Hepatocyte (in vitro differentiated cells): ENCODE measurements around the gene EVI5L. TPM values are rescaled to one million over a fixed set of nuclear protein-coding genes. Genes with fewer than 3 reads are reported as not detected.

Source experiments
- DNase-seq: peaks from one replicate; pipeline ENCODE4 v3.0.0-alpha.2; 2016; ENCODE audit warnings: low spot score
- H2AFZ ChIP-seq: fragments of 200-600 bp; sonication (generic); 2 replicates; pipeline ENCODE4 v1.6.0; 2016; ENCODE audit warnings: antibody characterized with exemption, mild to moderate bottlenecking
- H3K27ac ChIP-seq: fragments of 200-600 bp; sonication (generic); 2 replicates; pipeline ENCODE4 v1.5.1; 2016; ENCODE audit warnings: mild to moderate bottlenecking
- H3K27me3 ChIP-seq: fragments of 200-600 bp; sonication (generic); 2 replicates; pipeline ENCODE4 v1.6.1; 2016
- H3K36me3 ChIP-seq: fragments of 200-600 bp; sonication (generic); replicated peaks from 2 replicates; pipeline ENCODE4 v1.5.1; 2016; ENCODE audit warnings: low read depth; ENCODE audit not compliant: insufficient read depth
- H3K4me1 ChIP-seq: fragments of 200-600 bp; sonication (generic); 2 replicates; pipeline ENCODE4 v1.5.1; 2016; ENCODE audit warnings: mild to moderate bottlenecking, moderate library complexity; ENCODE audit not compliant: insufficient read depth
- H3K4me2 ChIP-seq: fragments of 200-600 bp; sonication (generic); 2 replicates; pipeline ENCODE4 v1.6.0; 2016
- H3K4me3 ChIP-seq: fragments of 200-600 bp; sonication (generic); 2 replicates; pipeline ENCODE4 v1.5.1; 2016; ENCODE audit warnings: mild to moderate bottlenecking
- H3K79me2 ChIP-seq: fragments of 200-600 bp; sonication (generic); 2 replicates; pipeline ENCODE4 v1.6.0; 2017; ENCODE audit warnings: mild to moderate bottlenecking
- H3K9me2 ChIP-seq: fragments of 200-600 bp; sonication (generic); replicated peaks from 2 replicates; pipeline ENCODE4 v1.6.0; 2017; ENCODE audit warnings: mild to moderate bottlenecking; ENCODE audit not compliant: insufficient read depth
- H3K9me3 ChIP-seq: fragments of 200-600 bp; sonication (generic); 2 replicates; pipeline ENCODE4 v1.5.1; 2016; ENCODE audit warnings: low read depth, mild to moderate bottlenecking
- H4K20me1 ChIP-seq: fragments of 200-600 bp; sonication (generic); 2 replicates; pipeline ENCODE4 v1.6.0; 2016; ENCODE audit warnings: mild to moderate bottlenecking; ENCODE audit not compliant: insufficient read depth, poor library complexity, severe bottlenecking
- EZH2 ChIP-seq: fragments of 200-600 bp; sonication (generic); IDR thresholded peaks from 2 replicates; pipeline ENCODE4 v1.6.1; 2016; ENCODE audit warnings: antibody characterized with exemption, mild to moderate bottlenecking, borderline replicate concordance
- EZH2phosphoT487 ChIP-seq: fragments of 200-600 bp; sonication (generic); IDR thresholded peaks from one replicate; pipeline ENCODE4 v1.6.1; 2018; ENCODE audit warnings: antibody characterized with exemption, mild to moderate bottlenecking, low read depth, moderate library complexity; ENCODE audit not compliant: unreplicated experiment, severe bottlenecking
- WGBS: methylation state at CpG from one replicate; pipeline ENCODE4 v1.1.6; 2016; ENCODE audit warnings: low lambda C conversion rate; ENCODE audit errors: missing lambda C conversion rate; 5-methylcytosine and 5-hydroxymethylcytosine counted together
- polyA plus RNA-seq: library from polyadenylated mRNA; unstranded; fragments of >200 nt; fragmentation: Nextera tagmentation; extraction: Ambion mirVana; gene quantifications from 2 replicates; pipeline ENCODE4 v1.2.1, GENCODE V29; 2016
- total RNA-seq: library from RNA; depleted of rRNA; stranded (reverse); fragments of >200 nt; gene quantifications from 2 replicates; pipeline ENCODE4 v1.2.3, GENCODE V29; 2014
- TF ChIP-seq, protein P1 (sequence below): fragments of 200-600 bp; sonication (generic); IDR thresholded peaks from 2 replicates; pipeline ENCODE4 v1.5.1; 2016; ENCODE audit warnings: antibody characterized with exemption, mild to moderate bottlenecking; ENCODE audit not compliant: poor library complexity

EVI5L gene
- total and polyA plus RNA-seq, 2 experiments from 2014 or later = 10.7 to 11.5 TPM

GRCh38 chr19:7900401-7900870 is 70.4 kb downstream of the EVI5L start:
- H3K36me3 ChIP-seq = no peaks in the 10 kb centered on the region
- TF ChIP-seq EZH2 = no peak
- TF ChIP-seq, protein P1, sequence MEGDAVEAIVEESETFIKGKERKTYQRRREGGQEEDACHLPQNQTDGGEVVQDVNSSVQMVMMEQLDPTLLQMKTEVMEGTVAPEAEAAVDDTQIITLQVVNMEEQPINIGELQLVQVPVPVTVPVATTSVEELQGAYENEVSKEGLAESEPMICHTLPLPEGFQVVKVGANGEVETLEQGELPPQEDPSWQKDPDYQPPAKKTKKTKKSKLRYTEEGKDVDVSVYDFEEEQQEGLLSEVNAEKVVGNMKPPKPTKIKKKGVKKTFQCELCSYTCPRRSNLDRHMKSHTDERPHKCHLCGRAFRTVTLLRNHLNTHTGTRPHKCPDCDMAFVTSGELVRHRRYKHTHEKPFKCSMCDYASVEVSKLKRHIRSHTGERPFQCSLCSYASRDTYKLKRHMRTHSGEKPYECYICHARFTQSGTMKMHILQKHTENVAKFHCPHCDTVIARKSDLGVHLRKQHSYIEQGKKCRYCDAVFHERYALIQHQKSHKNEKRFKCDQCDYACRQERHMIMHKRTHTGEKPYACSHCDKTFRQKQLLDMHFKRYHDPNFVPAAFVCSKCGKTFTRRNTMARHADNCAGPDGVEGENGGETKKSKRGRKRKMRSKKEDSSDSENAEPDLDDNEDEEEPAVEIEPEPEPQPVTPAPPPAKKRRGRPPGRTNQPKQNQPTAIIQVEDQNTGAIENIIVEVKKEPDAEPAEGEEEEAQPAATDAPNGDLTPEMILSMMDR = no peak
- no peak for TF ChIP-seq EZH2phosphoT487
- peaks cover 20% of the 10 kb centered on the region for H3K79me2 ChIP-seq
- H3K9me2 ChIP-seq = no peaks in the 10 kb centered on the region
- no peak overlapping the region for H3K4me2 ChIP-seq
- H3K4me1 ChIP-seq = peaks cover 19% of the 10 kb centered on the region
- H4K20me1 ChIP-seq = peaks cover 14% of the 10 kb centered on the region
- H3K9me3 ChIP-seq = no peaks in the 10 kb centered on the region
- no peaks in the 10 kb centered on the region for H3K27me3 ChIP-seq
- DNase-seq = no peak
- 94% methylated on average over 21 of the region's 21 CpGs for WGBS
- no peak overlapping the region for H3K27ac ChIP-seq
- H2AFZ ChIP-seq = no peak overlapping the region
- no peak overlapping the region for H3K4me3 ChIP-seq

DNA sequence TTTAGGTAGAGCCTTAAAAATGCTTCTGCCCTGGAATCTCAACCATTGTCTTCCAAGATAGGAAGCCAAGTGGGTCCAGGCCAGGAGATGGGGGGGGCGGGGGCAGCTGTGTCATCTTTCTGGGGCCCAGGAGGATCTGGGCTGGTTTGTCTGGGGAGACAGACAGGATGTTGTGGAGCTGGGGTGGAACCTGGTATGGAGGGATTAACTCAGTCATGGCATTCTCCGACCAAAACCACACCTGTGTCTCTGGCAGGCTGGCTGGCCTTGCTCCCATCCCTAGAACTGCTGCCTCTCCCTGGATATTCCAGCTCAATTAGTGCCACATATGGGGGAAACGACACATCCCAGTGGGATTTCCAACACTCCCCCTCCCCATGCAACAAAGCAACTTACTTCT is 70.9 kb downstream of the EVI5L start:
- H3K9me3 ChIP-seq = no peaks in the 10 kb centered on the region
- no peak for DNase-seq
- H3K9me2 ChIP-seq = no peaks in the 10 kb centered on the region
- no peak overlapping the region for H3K27ac ChIP-seq
- no peak overlapping the region for H2AFZ ChIP-seq
- peaks cover 19% of the 10 kb centered on the region for H4K20me1 ChIP-seq
- no peak overlapping the region for H3K4me3 ChIP-seq
- peaks cover 20% of the 10 kb centered on the region for H3K4me1 ChIP-seq
- peaks cover 25% of the 10 kb centered on the region for H3K79me2 ChIP-seq
- TF ChIP-seq EZH2phosphoT487 (no peak), EZH2 (no peak)
- TF ChIP-seq, protein P1 = no peak
- no peak overlapping the region for H3K4me2 ChIP-seq
- H3K36me3 ChIP-seq = no peaks in the 10 kb centered on the region
- WGBS = 92% methylated on average over 3 of the region's 3 CpGs
- H3K27me3 ChIP-seq = no peaks in the 10 kb centered on the region

DNA sequence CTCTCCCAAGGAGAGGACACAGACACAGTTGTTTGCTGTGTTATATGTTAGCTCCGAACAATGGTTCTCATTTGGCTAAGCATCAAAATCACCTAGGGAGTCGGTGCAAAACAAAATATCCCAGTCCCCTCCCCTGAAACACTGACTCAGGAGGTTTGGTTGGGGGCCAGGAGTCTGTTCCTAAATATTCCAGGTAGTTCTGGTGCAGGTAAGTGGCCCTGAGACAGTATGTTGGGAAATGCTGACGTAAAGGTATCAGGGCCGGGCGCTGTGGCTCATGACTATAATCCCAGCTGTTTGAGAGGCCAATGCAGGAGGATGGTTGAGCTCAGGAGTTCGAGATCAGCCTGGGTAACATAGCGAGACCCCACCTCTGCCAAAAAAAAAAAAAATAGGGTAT is 71.3 kb downstream of the EVI5L start:
- H3K27ac ChIP-seq = no peak overlapping the region
- DNase-seq = no peak
- H3K9me2 ChIP-seq = no peaks in the 10 kb centered on the region
- H2AFZ ChIP-seq = no peak overlapping the region
- H3K9me3 ChIP-seq = no peaks in the 10 kb centered on the region
- peaks cover 29% of the 10 kb centered on the region for H3K79me2 ChIP-seq
- WGBS = 97% methylated on average over 7 of the region's 7 CpGs
- H3K4me3 ChIP-seq = no peak overlapping the region
- no peaks in the 10 kb centered on the region for H3K27me3 ChIP-seq
- no peak overlapping the region for H3K4me2 ChIP-seq
- no peak for TF ChIP-seq EZH2
- TF ChIP-seq, protein P1 = no peak
- TF ChIP-seq EZH2phosphoT487 = no peak
- peaks cover 23% of the 10 kb centered on the region for H4K20me1 ChIP-seq
- peaks cover 20% of the 10 kb centered on the region for H3K4me1 ChIP-seq
- H3K36me3 ChIP-seq = no peaks in the 10 kb centered on the region

DNA sequence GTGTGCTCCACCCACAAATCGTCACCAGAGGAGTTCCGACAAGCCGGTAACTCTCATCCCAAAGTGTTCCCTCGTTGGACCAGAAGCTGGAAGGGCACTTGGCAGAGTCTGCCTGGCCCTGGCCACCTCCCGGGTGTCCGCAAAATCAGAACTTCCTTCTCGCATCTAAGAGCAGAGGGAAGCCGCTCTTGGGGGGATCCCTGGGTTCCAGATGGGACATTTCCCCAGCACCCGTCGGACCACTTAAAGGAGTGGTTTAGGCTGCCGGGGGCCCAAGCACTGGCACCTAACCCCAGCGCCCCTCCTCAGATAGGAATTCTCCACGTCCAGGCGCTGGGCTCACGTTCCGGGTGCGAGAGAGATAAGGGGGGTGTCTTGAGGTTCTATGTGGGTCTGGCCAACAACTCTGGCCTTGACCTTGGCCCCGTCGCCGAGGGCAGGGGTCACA is 72.8 kb downstream of the EVI5L start:
- peak overlapping the region; percentile 82 for H3K27ac ChIP-seq
- WGBS = 49% methylated on average over 20 of the region's 20 CpGs
- H3K9me3 ChIP-seq = no peaks in the 10 kb centered on the region

More for the DNA sequence above, 72.8 kb downstream of the EVI5L start:
- Histone ChIP-seq H2AFZ (peak overlapping the region; percentile 48), H3K9me2 (no peaks in the 10 kb centered on the region), H3K27me3 (no peaks in the 10 kb centered on the region), H3K4me2 (peak overlapping the region; percentile 82), H4K20me1 (peaks cover 35% of the 10 kb centered on the region), H3K4me3 (peak overlapping the region; percentile 30), H3K36me3 (no peaks in the 10 kb centered on the region), H3K4me1 (peaks cover 20% of the 10 kb centered on the region), H3K79me2 (peaks cover 44% of the 10 kb centered on the region)
- no peak for DNase-seq
- no peak for TF ChIP-seq EZH2
- no peak for TF ChIP-seq EZH2phosphoT487
- TF ChIP-seq, protein P1 = no peak
